HCT116 (cell line): ENCODE results near the gene KCNIP4.
"Not testable (repeated sequence)": the region's sequence is repeated elsewhere in the genome, so short reads cannot be mapped to it uniquely, and the experiment has no call there.

Experiments
- EZH2 ChIP-seq: fragments of 200-600 bp; sonication (generic); IDR thresholded peaks from 2 replicates; pipeline ENCODE4 v1.6.1; 2017; ENCODE audit warnings: antibody characterized with exemption, mixed run types
- POLR2A ChIP-seq: IDR thresholded peaks from 2 replicates; pipeline ENCODE4 v1.7.0; 2011; ENCODE audit warnings: borderline replicate concordance; ENCODE audit not compliant: insufficient read depth, insufficient read length; ENCODE audit errors: extremely low read depth
- YY1 ChIP-seq: IDR thresholded peaks from 2 replicates; pipeline ENCODE4 v1.6.1; 2011; ENCODE audit warnings: low read length, low read depth, moderate library complexity, mild to moderate bottlenecking; ENCODE audit not compliant: insufficient replicate concordance; ENCODE audit errors: extremely low read depth
- TF ChIP-seq, protein P1 (sequence below): IDR thresholded peaks from 2 replicates; pipeline ENCODE4 v1.6.1; 2012
- TF ChIP-seq, protein P2 (sequence below): IDR thresholded peaks from 2 replicates; pipeline ENCODE4 v1.6.1; 2012

DNA sequence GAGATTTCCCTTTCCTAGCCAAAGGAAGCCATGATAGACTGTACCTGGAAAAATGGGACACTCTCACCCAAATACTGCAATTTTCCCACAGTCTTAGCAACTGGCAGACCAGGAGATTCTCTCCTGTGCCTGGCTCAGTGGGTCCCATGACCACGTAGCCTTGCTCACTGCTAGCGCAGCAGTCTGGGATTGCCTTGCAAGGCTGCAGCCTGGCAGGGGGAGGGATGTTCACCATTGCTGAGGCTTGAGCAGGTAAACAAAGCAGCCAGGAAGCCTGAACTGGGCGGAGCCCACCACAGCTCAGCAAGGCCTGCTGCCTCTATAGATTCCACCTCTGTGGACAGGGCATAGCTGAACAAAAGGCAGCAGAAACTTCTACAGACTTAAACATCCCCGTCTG is 596.2 kb downstream of the KCNIP4 start:
- TF ChIP-seq, protein P1, sequence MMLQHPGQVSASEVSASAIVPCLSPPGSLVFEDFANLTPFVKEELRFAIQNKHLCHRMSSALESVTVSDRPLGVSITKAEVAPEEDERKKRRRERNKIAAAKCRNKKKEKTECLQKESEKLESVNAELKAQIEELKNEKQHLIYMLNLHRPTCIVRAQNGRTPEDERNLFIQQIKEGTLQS: not testable (repeated sequence)
- TF ChIP-seq, protein P2, sequence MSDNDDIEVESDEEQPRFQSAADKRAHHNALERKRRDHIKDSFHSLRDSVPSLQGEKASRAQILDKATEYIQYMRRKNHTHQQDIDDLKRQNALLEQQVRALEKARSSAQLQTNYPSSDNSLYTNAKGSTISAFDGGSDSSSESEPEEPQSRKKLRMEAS: not testable (repeated sequence)
- TF ChIP-seq YY1, POLR2A, EZH2: not testable (repeated sequence)
